Fibroblast of lung (primary cell): Measurements from ENCODE around the gene CRYGS.

Source experiments
- EZH2 ChIP-seq: IDR thresholded peaks from 2 replicates; pipeline ENCODE4 v1.5.1; 2012; ENCODE audit warnings: low read length, control low read depth, mild to moderate bottlenecking; ENCODE audit errors: missing control alignments
- TF ChIP-seq, protein P1 (sequence below), 2 donors: IDR thresholded peaks in 1 of 2; conservative IDR thresholded peaks in 1 of 2; 1 replicate in 1 of 2; 2 replicates in 1 of 2; pipeline ENCODE4 v1.5.1; 2011 to 2012; ENCODE audit warnings: low read length in 2 of 2, control low read depth in 1 of 2, inconsistent platforms in 1 of 2, low read depth in 1 of 2, mild to moderate bottlenecking in 1 of 2

DNA sequence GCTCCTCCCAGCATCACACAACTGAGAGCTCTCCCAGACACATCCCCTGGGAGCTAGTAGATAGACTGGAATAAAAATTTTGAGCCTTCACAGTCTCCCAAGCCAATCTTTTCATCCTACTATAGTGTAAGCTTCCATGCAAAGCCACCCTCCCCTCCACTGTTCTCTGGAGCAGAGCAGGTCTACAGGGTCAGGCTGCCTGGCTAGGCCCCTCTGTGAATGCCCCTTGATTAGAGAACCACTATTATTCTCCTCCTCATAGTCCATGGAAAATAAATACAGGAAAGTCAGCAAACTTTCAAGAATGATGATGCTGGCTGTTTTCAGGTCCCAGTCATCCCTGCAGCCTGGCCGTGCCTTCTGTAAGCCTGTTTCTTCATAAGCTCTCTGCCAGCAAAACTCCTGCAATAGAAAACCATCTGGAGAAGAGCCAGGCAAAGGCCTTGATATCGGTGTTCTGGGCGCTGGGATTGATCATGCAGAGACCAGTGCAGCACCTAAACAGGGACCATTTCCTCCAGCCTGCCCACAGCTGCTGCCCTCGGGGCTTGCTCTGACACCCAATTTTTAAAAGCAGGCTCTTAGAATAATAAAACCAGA lies 51.7 kb downstream of the CRYGS start:
- TF ChIP-seq, protein P1, sequence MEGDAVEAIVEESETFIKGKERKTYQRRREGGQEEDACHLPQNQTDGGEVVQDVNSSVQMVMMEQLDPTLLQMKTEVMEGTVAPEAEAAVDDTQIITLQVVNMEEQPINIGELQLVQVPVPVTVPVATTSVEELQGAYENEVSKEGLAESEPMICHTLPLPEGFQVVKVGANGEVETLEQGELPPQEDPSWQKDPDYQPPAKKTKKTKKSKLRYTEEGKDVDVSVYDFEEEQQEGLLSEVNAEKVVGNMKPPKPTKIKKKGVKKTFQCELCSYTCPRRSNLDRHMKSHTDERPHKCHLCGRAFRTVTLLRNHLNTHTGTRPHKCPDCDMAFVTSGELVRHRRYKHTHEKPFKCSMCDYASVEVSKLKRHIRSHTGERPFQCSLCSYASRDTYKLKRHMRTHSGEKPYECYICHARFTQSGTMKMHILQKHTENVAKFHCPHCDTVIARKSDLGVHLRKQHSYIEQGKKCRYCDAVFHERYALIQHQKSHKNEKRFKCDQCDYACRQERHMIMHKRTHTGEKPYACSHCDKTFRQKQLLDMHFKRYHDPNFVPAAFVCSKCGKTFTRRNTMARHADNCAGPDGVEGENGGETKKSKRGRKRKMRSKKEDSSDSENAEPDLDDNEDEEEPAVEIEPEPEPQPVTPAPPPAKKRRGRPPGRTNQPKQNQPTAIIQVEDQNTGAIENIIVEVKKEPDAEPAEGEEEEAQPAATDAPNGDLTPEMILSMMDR (conservative IDR thresholded peaks at IDR 0.05 in 1 of 2, IDR thresholded peaks at IDR 0.05 in 1 of 2; ENCODE audit: low read depth in 1 of 2, low read length in 2 of 2) = no peak
- TF ChIP-seq EZH2 = no peak
